ENCODE measurements around the gene ATP11A. TPM values are rescaled to one million over a fixed set of nuclear protein-coding genes. Genes with fewer than 3 reads are reported as not detected.

The ATP11A gene
- total and polyA plus RNA-seq, 2 experiments from 2014 or later: 12.3 to 52.6 TPM

- Mint-ChIP-seq H3K4me1 (peaks cover 17% of the 10 kb centered on the region), H3K27me3 (ENCODE audit: insufficient read depth, low read depth, poor library complexity) (peaks cover 2% of the 10 kb centered on the region), H3K27ac (no peak overlapping the region), H3K9me3 (peaks cover 3% of the 10 kb centered on the region; the same call in 2 of the 3 replicates), H3K4me3 (no peak overlapping the region), H3K36me3 (ENCODE audit: low read depth) (peaks cover 54% of the 10 kb centered on the region)
- Histone ChIP-seq H3K9me2 (ENCODE audit: insufficient read depth) (no peaks in the 10 kb centered on the region), H3K79me2 (replicated peaks; ENCODE audit: insufficient read depth) (0 out of 2 replicates have a peak, but pooled peaks cover 8% of the 10 kb centered on the region), H3F3A (replicated peaks; ENCODE audit: low read depth) (no peaks in the 10 kb centered on the region), H3K27me3 (ENCODE audit: insufficient read depth) (no peaks in the 10 kb centered on the region), H3K4me2 (no peak overlapping the region), H4K20me1 (replicated peaks; ENCODE audit: insufficient read depth) (no peaks in the 10 kb centered on the region), H2AFZ (no peak overlapping the region), H3K36me3 (ENCODE audit: insufficient read depth) (no peaks in the 10 kb centered on the region), H3K4me1 (ENCODE audit: insufficient read depth) (peaks cover 7% of the 10 kb centered on the region; the same call in 1 of the 2 replicates), H3K27ac (ENCODE audit: low read depth) (no peak overlapping the region), H3K4me3 (no peak overlapping the region)
- no peak for TF ChIP-seq ZNF462 (CRISPR knock-in tag; IDR thresholded peaks at IDR 0.05)
- TF ChIP-seq CREB1 (CRISPR knock-in tag; IDR thresholded peaks at IDR 0.05; ENCODE audit: low read depth): no peak
- TF ChIP-seq JUNB (IDR thresholded peaks at IDR 0.05; ENCODE audit: unreplicated experiment): no peak
- no peak for TF ChIP-seq ZNF331 (CRISPR knock-in tag; IDR thresholded peaks at IDR 0.05; ENCODE audit: low read depth)
- TF ChIP-seq EZH2phosphoT487 (IDR thresholded peaks at IDR 0.05; ENCODE audit: unreplicated experiment): no peak
- no peak for TF ChIP-seq POLR2AphosphoS5 (IDR thresholded peaks at IDR 0.05; ENCODE audit: low read depth)
- no peak for TF ChIP-seq CTCF (conservative IDR thresholded peaks at IDR 0.05; ENCODE audit: low read depth in 2 of 2)
- no peak for TF ChIP-seq ETS1 (IDR thresholded peaks at IDR 0.05)
- no peak for TF ChIP-seq NANOG (IDR thresholded peaks at IDR 0.05; ENCODE audit: borderline replicate concordance)
- TF ChIP-seq EZH2 (IDR thresholded peaks at IDR 0.05; ENCODE audit: low read depth, unreplicated experiment): no peak
- no peak for TF ChIP-seq STAT1 (IDR thresholded peaks at IDR 0.05; ENCODE audit: unreplicated experiment)
- TF ChIP-seq REST (IDR thresholded peaks at IDR 0.05; ENCODE audit: unreplicated experiment): no peak
- no peak for TF ChIP-seq ZNF114 (CRISPR knock-in tag; IDR thresholded peaks at IDR 0.05)
- DNase-seq (ENCODE audit: low spot score) (no peak), ATAC-seq (no peak)
Observed at GRCh38 chr13:112796190-112796915, 106.5 kb downstream of the ATP11A start.

All from GM23338 (cell line).